Erythroblast (primary cell): Measurements from ENCODE around the gene TMC1.

Source experiments
- GATA1 ChIP-seq: IDR thresholded peaks from 2 replicates; pipeline ENCODE4 v1.6.1; 2011; ENCODE audit warnings: low read depth, mild to moderate bottlenecking, control low read depth, low read length, moderate library complexity
- POLR2A ChIP-seq: IDR thresholded peaks from 2 replicates; pipeline ENCODE4 v1.6.1; 2011; ENCODE audit warnings: mild to moderate bottlenecking, low read length

GRCh38 chr9:72614067-72614466 lies 92.7 kb downstream of the TMC1 start:
- TF ChIP-seq POLR2A (no peak), GATA1 (no peak)
